Measurements from ENCODE around the gene RPS6KA1.

- TF ChIP-seq CTCF (IDR thresholded peaks at IDR 0.05) = no peak
- no peak for TF ChIP-seq POLR2A (IDR thresholded peaks at IDR 0.05)
Measured at GRCh38 chr1:26536521-26536920, 7.0 kb downstream of the RPS6KA1 start.

Data from tibial nerve (tissue), 3 donors.